WTC11 (cell line): ENCODE data around the gene OR12D1.

Experiments used
- CBFB ChIP-seq: sonication (generic); formaldehyde crosslinking; IDR thresholded peaks from 2 replicates; pipeline ENCODE4 v1.8.1; 2022; ENCODE audit warnings: mild to moderate bottlenecking, low read depth, missing genetic modification reagents
- CREB1 ChIP-seq: sonication (generic); formaldehyde crosslinking; IDR thresholded peaks from 2 replicates; pipeline ENCODE4 v1.8.0; 2023; ENCODE audit warnings: mild to moderate bottlenecking, missing genetic modification reagents
- CTCF ChIP-seq: fragments of 200-600 bp; IDR thresholded peaks from 2 replicates; pipeline ENCODE4 v1.8.0; 2022; ENCODE audit warnings: antibody characterized with exemption
- EMX1 ChIP-seq: fragments of 250-450 bp; sonication (Bioruptor Pico); IDR thresholded peaks from 2 replicates; pipeline ENCODE4 v1.8.0; 2021; ENCODE audit warnings: mild to moderate bottlenecking
- FOXP1 ChIP-seq: sonication (generic); formaldehyde crosslinking; IDR thresholded peaks from 2 replicates; pipeline ENCODE4 v1.8.0; 2022; ENCODE audit warnings: missing genetic modification reagents, mild to moderate bottlenecking, moderate library complexity, borderline replicate concordance
- IRF1 ChIP-seq: sonication (generic); formaldehyde crosslinking; IDR thresholded peaks from 2 replicates; pipeline ENCODE4 v1.8.0; 2023; ENCODE audit warnings: missing genetic modification reagents
- MYBL2 ChIP-seq: sonication (generic); formaldehyde crosslinking; IDR thresholded peaks from 2 replicates; pipeline ENCODE4 v1.8.1; 2023; ENCODE audit warnings: mild to moderate bottlenecking, moderate library complexity, missing genetic modification reagents
- NR3C1 ChIP-seq: sonication (generic); formaldehyde crosslinking; conservative IDR thresholded peaks from 2 replicates; pipeline ENCODE4 v1.8.1; 2023; ENCODE audit warnings: low read depth, mild to moderate bottlenecking, missing genetic modification reagents
- TCF7 ChIP-seq: sonication (generic); formaldehyde crosslinking; IDR thresholded peaks from 2 replicates; pipeline ENCODE4 v1.8.0; 2022; ENCODE audit warnings: mild to moderate bottlenecking, low read depth, missing genetic modification reagents, moderate library complexity
- TP53 ChIP-seq: sonication (generic); formaldehyde crosslinking; IDR thresholded peaks from 2 replicates; pipeline ENCODE4 v1.8.1; 2023; ENCODE audit warnings: mild to moderate bottlenecking, missing genetic modification reagents
- ZNF281 ChIP-seq: sonication (generic); formaldehyde crosslinking; IDR thresholded peaks from 2 replicates; pipeline ENCODE4 v1.8.0; 2023; ENCODE audit warnings: mild to moderate bottlenecking, missing genetic modification reagents
- ZNF416 ChIP-seq: fragments of 250-450 bp; sonication (Bioruptor Pico); IDR thresholded peaks from 2 replicates; pipeline ENCODE4 v1.9.0; 2021; ENCODE audit warnings: mild to moderate bottlenecking, inconsistent platforms
- ZNF425 ChIP-seq: fragments of 250-450 bp; sonication (Bioruptor Pico); conservative IDR thresholded peaks from 2 replicates; pipeline ENCODE4 v1.9.0; 2021; ENCODE audit warnings: mild to moderate bottlenecking

GRCh38 chr6:29466241-29466640, 51.5 kb downstream of the OR12D1 start:
- TF ChIP-seq EMX1 (CRISPR knock-in tag): no peak
- no peak for TF ChIP-seq CTCF
- TF ChIP-seq ZNF425 (CRISPR knock-in tag): no peak
- no peak for TF ChIP-seq NR3C1
- TF ChIP-seq IRF1 (CRISPR knock-in tag): no peak
- TF ChIP-seq ZNF416: no peak
- no peak for TF ChIP-seq MYBL2 (CRISPR knock-in tag)
- TF ChIP-seq TP53 (CRISPR knock-in tag): no peak
- TF ChIP-seq TCF7 (CRISPR knock-in tag): no peak
- TF ChIP-seq FOXP1 (CRISPR knock-in tag): no peak
- no peak for TF ChIP-seq CREB1 (CRISPR knock-in tag)
- no peak for TF ChIP-seq ZNF281 (CRISPR knock-in tag)
- TF ChIP-seq CBFB (CRISPR knock-in tag): no peak
